HEK293 (cell line): Measurements from ENCODE around the gene COL5A1.

Experiments
- CTCF ChIA-PET: fragments of 350-600 bp; formaldehyde crosslinking; extraction: SDS; loops from one replicate; lab custom pipeline; 2021; ENCODE audit warnings: antibody characterized with exemption; lab: Yijun Ruan, JAX
- POLR2A ChIA-PET: fragments of 300-600 bp; formaldehyde crosslinking; extraction: SDS; loops from one replicate; lab custom pipeline; 2020; ENCODE audit warnings: antibody characterized with exemption, inconsistent platforms; lab: Yijun Ruan, JAX
- H3K27ac ChIP-seq: fragments of 200-500 bp; sonication (Bioruptor generic); 2 replicates; pipeline ENCODE4 v1.5.1; 2014; ENCODE audit warnings: low read depth, low read length, control low read depth, inconsistent platforms; ENCODE audit errors: extremely low read depth
- H3K36me3 ChIP-seq, 2 experiments: fragments of 200-500 bp in 1 of 2; sonication (Bioruptor generic) in 1 of 2; 1 replicate in 1 of 2; 2 replicates in 1 of 2; pipeline ENCODE4 v1.5.1; 2014 to 2017; ENCODE audit warnings: inconsistent platforms in 2 of 2, low read length in 2 of 2; ENCODE audit not compliant: control insufficient read depth in 2 of 2, insufficient read depth in 1 of 2
- H3K4me1 ChIP-seq: fragments of 200-500 bp; sonication (Bioruptor generic); 2 replicates; pipeline ENCODE4 v1.5.1; 2014; ENCODE audit warnings: mild to moderate bottlenecking, low read length, inconsistent platforms; ENCODE audit not compliant: control insufficient read depth, insufficient read depth
- H3K4me3 ChIP-seq: 2 replicates; pipeline ENCODE4 v1.5.1; 2011; ENCODE audit warnings: low read depth, mild to moderate bottlenecking, control low read depth, low read length, moderate library complexity
- H3K9me3 ChIP-seq: fragments of 200-500 bp; sonication (Bioruptor generic); 2 replicates; pipeline ENCODE4 v1.5.1; 2014; ENCODE audit warnings: low read depth, low read length, inconsistent platforms; ENCODE audit not compliant: control insufficient read depth, insufficient read depth
- EGR2 ChIP-seq: fragments of 450-650 bp; formaldehyde crosslinking; IDR thresholded peaks from 2 replicates; pipeline ENCODE4 v1.5.1; 2016; ENCODE audit warnings: low read depth, missing biosample characterization, missing genetic modification characterization
- HOXC10 ChIP-seq: sonication (generic); formaldehyde crosslinking; IDR thresholded peaks from 2 replicates; pipeline ENCODE4 v1.8.1; 2023; ENCODE audit warnings: mild to moderate bottlenecking, missing genetic modification reagents
- PRDM6 ChIP-seq: fragments of 450-650 bp; formaldehyde crosslinking; IDR thresholded peaks from 2 replicates; pipeline ENCODE4 v1.5.1; 2017; ENCODE audit warnings: missing biosample characterization, missing genetic modification characterization
- WT1 ChIP-seq: fragments of 450-650 bp; formaldehyde crosslinking; IDR thresholded peaks from 2 replicates; pipeline ENCODE4 v1.5.1; 2016; ENCODE audit warnings: missing biosample characterization, missing genetic modification characterization
- ZBTB48 ChIP-seq: fragments of 450-650 bp; formaldehyde crosslinking; IDR thresholded peaks from 2 replicates; pipeline ENCODE4 v1.5.1; 2016; ENCODE audit warnings: missing biosample characterization, missing genetic modification characterization
- ZFHX2 ChIP-seq: fragments of 450-650 bp; formaldehyde crosslinking; conservative IDR thresholded peaks from 2 replicates; pipeline ENCODE4 v1.5.1; 2016; ENCODE audit warnings: missing biosample characterization, missing genetic modification characterization
- ZNF132 ChIP-seq: fragments of 450-650 bp; formaldehyde crosslinking; IDR thresholded peaks from 2 replicates; pipeline ENCODE4 v1.5.1; 2017; ENCODE audit warnings: missing biosample characterization, missing genetic modification characterization, borderline replicate concordance
- ZNF18 ChIP-seq: fragments of 450-650 bp; formaldehyde crosslinking; IDR thresholded peaks from 2 replicates; pipeline ENCODE4 v1.5.1; 2016; ENCODE audit warnings: missing biosample characterization, missing genetic modification characterization
- ZNF202 ChIP-seq: fragments of 450-650 bp; formaldehyde crosslinking; IDR thresholded peaks from 2 replicates; pipeline ENCODE4 v1.5.1; 2016; ENCODE audit warnings: missing biosample characterization, missing genetic modification characterization, borderline replicate concordance
- ZNF223 ChIP-seq: fragments of 450-650 bp; formaldehyde crosslinking; IDR thresholded peaks from 2 replicates; pipeline ENCODE4 v1.5.1; 2016; ENCODE audit warnings: missing biosample characterization, missing genetic modification characterization
- ZNF24 ChIP-seq: fragments of 450-650 bp; formaldehyde crosslinking; IDR thresholded peaks from 2 replicates; pipeline ENCODE4 v1.5.1; 2016; ENCODE audit warnings: missing biosample characterization, missing genetic modification characterization
- ZNF302 ChIP-seq: fragments of 450-650 bp; formaldehyde crosslinking; IDR thresholded peaks from 2 replicates; pipeline ENCODE4 v1.5.1; 2016; ENCODE audit warnings: missing biosample characterization, missing genetic modification characterization, low read depth
- ZNF48 ChIP-seq: fragments of 450-650 bp; formaldehyde crosslinking; IDR thresholded peaks from 2 replicates; pipeline ENCODE4 v1.5.1; 2016; ENCODE audit warnings: missing biosample characterization, missing genetic modification characterization
- ZNF518A ChIP-seq: fragments of 450-650 bp; formaldehyde crosslinking; conservative IDR thresholded peaks from 2 replicates; pipeline ENCODE4 v1.5.1; 2016; ENCODE audit warnings: low read depth, missing biosample characterization, missing genetic modification characterization
- ZNF624 ChIP-seq: fragments of 450-650 bp; formaldehyde crosslinking; IDR thresholded peaks from 2 replicates; pipeline ENCODE4 v1.5.1; 2017; ENCODE audit warnings: missing biosample characterization, missing genetic modification characterization
- ZNF660 ChIP-seq: fragments of 450-650 bp; IDR thresholded peaks from 2 replicates; pipeline ENCODE4 v1.5.1; 2018; ENCODE audit warnings: missing biosample characterization, mild to moderate bottlenecking, missing genetic modification characterization
- ZSCAN4 ChIP-seq: fragments of 450-650 bp; formaldehyde crosslinking; IDR thresholded peaks from 2 replicates; pipeline ENCODE4 v1.5.1; 2017; ENCODE audit warnings: missing biosample characterization, missing genetic modification characterization

Gene COL5A1

GRCh38 chr9:134826336-134827285, 185.0 kb downstream of the COL5A1 start:
- POLR2A ChIA-PET, result no interaction called here
- CTCF ChIA-PET, result interaction anchor here (0.8 kb wide), 1 partner anchor 128 kb away, joined by 3 read pairs; no protein-coding TSS in a partner anchor
- Histone ChIP-seq H3K9me3 (no peaks in the 10 kb centered on the region), H3K27ac (no peak overlapping the region), H3K36me3 (peaks cover 0 to 10% of the 10 kb centered on the region in 2 experiments; a peak in 2 of 3 replicates), H3K4me3 (no peak overlapping the region), H3K4me1 (no peaks in the 10 kb centered on the region)
- no peak for TF ChIP-seq ZNF624 (tag by site-specific recombination)
- no peak for TF ChIP-seq ZNF660 (tag by site-specific recombination)
- no peak for TF ChIP-seq ZNF132 (tag by site-specific recombination)
- TF ChIP-seq ZSCAN4 (tag by site-specific recombination), result peak; percentile 65
- no peak for TF ChIP-seq PRDM6 (tag by site-specific recombination)
- TF ChIP-seq ZFHX2 (tag by site-specific recombination), result peak; percentile 100
- peak; percentile 100 for TF ChIP-seq EGR2 (tag by site-specific recombination)
- no peak for TF ChIP-seq ZNF302
- no peak for TF ChIP-seq ZNF24 (tag by site-specific recombination)
- TF ChIP-seq ZNF518A (tag by site-specific recombination), result no peak
- no peak for TF ChIP-seq ZNF202 (tag by site-specific recombination)
- TF ChIP-seq ZBTB48 (tag by site-specific recombination), result no peak
- no peak for TF ChIP-seq WT1 (tag by site-specific recombination)
- no peak for TF ChIP-seq ZNF48
- TF ChIP-seq HOXC10, result no peak
- no peak for TF ChIP-seq ZNF223 (tag by site-specific recombination)
- no peak for TF ChIP-seq ZNF18
